Right ventricle myocardium superior (tissue), 1 donor: ENCODE measurements around the gene RBBP8NL. TPM values are rescaled to one million over a fixed set of nuclear protein-coding genes. Genes with fewer than 3 reads are reported as not detected.

Experiments used
- ATAC-seq: fragments of 200-7000 bp; cut with Tn5 transposase; one replicate; pipeline ENCODE4 v1.9.1; 2020; ENCODE audit warnings: mild to moderate bottlenecking; ENCODE audit not compliant: poor library complexity
- DNase-seq: peaks from one replicate; pipeline ENCODE4 v3.0.0-alpha.2; 2020
- intact Hi-C: fragments of 100-400 bp; cut with DNase I; formaldehyde crosslinking; loops from one replicate; pipeline ENCODE4 v1.11.2; 2022
- total RNA-seq: library from RNA; stranded (reverse); fragmentation: NEBNext Ultra II Directional; extraction: Animal tissue kit (Norgen Biotek cat#: 25700); gene quantifications from one replicate; pipeline ENCODE4 v1.2.1, GENCODE V29; 2021
- donor health status: DM: no; HTN: yes; CAD: no; lungs with severe emphysema.

The RBBP8NL gene
- total RNA-seq, 1 donor from 2014 or later: not detected

GRCh38 chr20:62361799-62362589 is 65.3 kb downstream of the RBBP8NL start:
- ATAC-seq (peak; percentile 12), DNase-seq (peak; percentile 66)
- intact Hi-C loops: no loop called here

GRCh38 chr20:62360854-62361798 is 66.2 kb downstream of the RBBP8NL start:
- ATAC-seq (no peak), DNase-seq (peak; percentile 62)
- intact Hi-C loops: no loop called here

Other genes with a start within 250 kb of the RBBP8NL start
- 20.8 TPM for gene MTG2, start 244.5 kb downstream of the RBBP8NL start, total RNA-seq
- not detected for gene HRH3, start 207.3 kb downstream of the RBBP8NL start, total RNA-seq
- gene OSBPL2, start 189.0 kb downstream of the RBBP8NL start, total RNA-seq: 52.3 TPM
- 68.5 TPM for gene ADRM1, start 124.5 kb downstream of the RBBP8NL start, total RNA-seq
- gene LAMA5, start 60.2 kb downstream of the RBBP8NL start, total RNA-seq: 79.6 TPM
- 732 TPM for gene RPS21, start 40.4 kb downstream of the RBBP8NL start, total RNA-seq
- gene CABLES2, start 20.3 kb downstream of the RBBP8NL start, total RNA-seq: 15.0 TPM
- gene GATA5, start 48.5 kb upstream of the RBBP8NL start, total RNA-seq: 1.7 TPM
- gene SLCO4A1, start 215.0 kb upstream of the RBBP8NL start, total RNA-seq: 12.1 TPM